A549 treated with Mapracorat at 1 μM for 4 hours (cell line): ENCODE results near the gene STAP2. TPM values are rescaled to one million over a fixed set of nuclear protein-coding genes. Genes with fewer than 3 reads are reported as not detected.

Experiments
- total RNA-seq: library from RNA; stranded (reverse); fragments of 200-300 nt; extraction: Qiagen RNA extraction; gene quantifications from 5 replicates; pipeline ENCODE4 v1.2.3, GENCODE V29; 2022

STAP2 gene
- not detected in 5 replicates for total RNA-seq

GRCh38 chr19:4338441-4339355, at the start of gene STAP2:
Gene STAP2, minus strand, starts transcription at chr19:4338827. Its CDS starts 74 bp downstream, at chr19:4338753.

GRCh38 chr19:4343370-4344307, 5.0 kb upstream of the STAP2 start, which contains the start of gene MPND:
Gene MPND, plus strand, starts transcription at chr19:4343562. Its CDS starts 32 bp downstream, at chr19:4343594.

GRCh38 chr19:4304538-4305256, 33.9 kb downstream of the STAP2 start, which contains the start of gene FSD1:
Gene FSD1, plus strand, starts transcription at chr19:4304598. Its CDS starts 149 bp downstream, at chr19:4304747.

GRCh38 chr19:4302243-4302640, 36.4 kb downstream of the STAP2 start, which contains the start of gene TMIGD2:
Gene TMIGD2, minus strand, starts transcription at chr19:4302389. Its CDS starts 4 bp downstream, at chr19:4302385.

GRCh38 chr19:4278419-4279266, 60.0 kb downstream of the STAP2 start, which contains the start of gene SHD:
Gene SHD, plus strand, starts transcription at chr19:4279266. Its CDS starts 798 bp downstream, at chr19:4280064.

Other genes starting within 250 kb of the STAP2 start
- gene MAP2K2, start 214.7 kb downstream of the STAP2 start, total RNA-seq = 120 to 184 TPM (median 158 TPM) in 5 replicates
- gene CREB3L3, start 185.2 kb downstream of the STAP2 start, total RNA-seq = 0.06 to 0.14 TPM (median 0.09 TPM) in 4 of 5 replicates, not detected in the other
- 27.3 to 40.0 TPM (median 35.1 TPM) in 5 replicates for gene SIRT6, start 156.3 kb downstream of the STAP2 start, total RNA-seq
- gene ANKRD24, start 156.1 kb downstream of the STAP2 start, total RNA-seq = 0.08 to 0.23 TPM (median 0.20 TPM) in 5 replicates
- gene EBI3, start 109.3 kb downstream of the STAP2 start, total RNA-seq = 2.8 to 4.4 TPM (median 3.3 TPM) in 5 replicates
- 18.1 to 21.7 TPM (median 18.9 TPM) in 5 replicates for gene YJU2, start 91.7 kb downstream of the STAP2 start, total RNA-seq
- 0.07 TPM in 1 of 5 replicates, not detected in the others for gene SHD, start 59.6 kb downstream of the STAP2 start, total RNA-seq
- not detected in 5 replicates for gene TMIGD2, start 36.4 kb downstream of the STAP2 start, total RNA-seq
- gene FSD1, start 34.2 kb downstream of the STAP2 start, total RNA-seq = 7.4 to 9.3 TPM (median 8.8 TPM) in 5 replicates
- gene MPND, start 4.7 kb upstream of the STAP2 start, total RNA-seq = 7.6 to 12.4 TPM (median 11.8 TPM) in 5 replicates
- gene SH3GL1, start 61.7 kb upstream of the STAP2 start, total RNA-seq = 45.2 to 60.6 TPM (median 58.7 TPM) in 5 replicates
- gene CHAF1A, start 63.8 kb upstream of the STAP2 start, total RNA-seq = 19.2 to 22.9 TPM (median 22.3 TPM) in 5 replicates
- 38.6 to 63.9 TPM (median 61.4 TPM) in 5 replicates for gene UBXN6, start 119.0 kb upstream of the STAP2 start, total RNA-seq
- gene HDGFL2, start 133.5 kb upstream of the STAP2 start, total RNA-seq = 24.3 to 30.0 TPM (median 28.8 TPM) in 5 replicates
- 0.08 to 0.22 TPM (median 0.13 TPM) in 5 replicates for gene PLIN4, start 179.7 kb upstream of the STAP2 start, total RNA-seq
- gene PLIN5, start 196.4 kb upstream of the STAP2 start, total RNA-seq = 0.17 to 0.32 TPM (median 0.27 TPM) in 4 of 5 replicates, not detected in the other
- 0.05 to 0.23 TPM (median 0.12 TPM) in 4 of 5 replicates, not detected in the other for gene LRG1, start 201.2 kb upstream of the STAP2 start, total RNA-seq
- gene SEMA6B, start 220.9 kb upstream of the STAP2 start, total RNA-seq = 4.5 to 6.8 TPM (median 5.9 TPM) in 5 replicates